HG03521 (cell line): ENCODE measurements around the gene FOXO3.
"Not testable (repeated sequence)": the region's sequence is repeated elsewhere in the genome, so short reads cannot be mapped to it uniquely, and the experiment has no call there.

Experiments
- ATAC-seq: cut with Tn5 transposase; IDR thresholded peaks from one replicate; pipeline ENCODE4 v1.9.1; 2021; ENCODE audit warnings: mild to moderate bottlenecking, moderate library complexity; ENCODE audit not compliant: unreplicated experiment

The FOXO3 gene

GRCh38 chr6:108655806-108656651 is 95.3 kb downstream of the FOXO3 start:
- ATAC-seq = no peak

- no peak for ATAC-seq
These were observed 96.1 kb downstream of the FOXO3 start for GRCh38 chr6:108656836-108657235.

GRCh38 chr6:108658174-108658573 is 97.5 kb downstream of the FOXO3 start:
- no peak for ATAC-seq

GRCh38 chr6:108658785-108659184 is 98.1 kb downstream of the FOXO3 start:
- not testable (repeated sequence) for ATAC-seq

DNA sequence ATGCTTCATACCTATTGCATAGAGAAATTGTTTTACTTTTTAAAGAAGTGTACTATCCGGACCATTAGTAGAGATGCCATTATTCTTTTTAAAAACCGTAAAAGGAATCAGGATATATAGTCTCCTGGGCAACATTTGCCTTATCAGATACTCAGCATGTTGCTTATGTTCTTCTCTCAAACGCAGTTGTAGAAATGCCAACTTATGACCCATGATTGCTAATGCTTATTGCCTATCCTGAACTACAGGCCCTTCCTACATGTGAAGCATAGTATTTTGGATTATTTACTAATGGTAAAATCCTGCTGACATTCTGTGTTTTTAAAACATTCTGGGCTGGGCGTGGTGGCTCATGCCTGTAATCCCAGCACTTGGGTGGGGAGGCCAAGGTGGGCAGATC is 99.5 kb downstream of the FOXO3 start:
- no peak for ATAC-seq

- ATAC-seq = no peak
These were observed 100.7 kb downstream of the FOXO3 start for GRCh38 chr6:108661430-108661829.

- no peak for ATAC-seq
These were observed 101.3 kb downstream of the FOXO3 start for GRCh38 chr6:108661982-108662381.

DNA sequence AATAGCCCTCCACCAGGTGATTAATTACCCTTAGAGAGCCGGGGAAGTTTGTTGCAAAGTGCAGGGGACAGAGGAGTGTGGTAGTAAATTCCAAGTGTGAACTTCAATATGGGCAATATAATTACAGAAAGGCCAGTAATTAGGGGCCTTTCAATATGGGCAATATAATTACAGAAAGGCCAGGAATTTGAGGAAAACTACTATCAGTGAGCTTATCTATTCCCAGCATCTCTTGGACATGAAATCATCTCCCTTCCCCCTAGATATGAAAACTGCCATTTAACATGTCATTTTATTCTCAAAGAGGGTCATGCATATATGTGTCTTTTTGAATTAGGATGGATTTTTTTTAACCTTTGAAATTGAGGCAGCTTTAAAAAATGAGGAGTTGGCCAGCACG is 102.0 kb downstream of the FOXO3 start:
- no peak for ATAC-seq

DNA sequence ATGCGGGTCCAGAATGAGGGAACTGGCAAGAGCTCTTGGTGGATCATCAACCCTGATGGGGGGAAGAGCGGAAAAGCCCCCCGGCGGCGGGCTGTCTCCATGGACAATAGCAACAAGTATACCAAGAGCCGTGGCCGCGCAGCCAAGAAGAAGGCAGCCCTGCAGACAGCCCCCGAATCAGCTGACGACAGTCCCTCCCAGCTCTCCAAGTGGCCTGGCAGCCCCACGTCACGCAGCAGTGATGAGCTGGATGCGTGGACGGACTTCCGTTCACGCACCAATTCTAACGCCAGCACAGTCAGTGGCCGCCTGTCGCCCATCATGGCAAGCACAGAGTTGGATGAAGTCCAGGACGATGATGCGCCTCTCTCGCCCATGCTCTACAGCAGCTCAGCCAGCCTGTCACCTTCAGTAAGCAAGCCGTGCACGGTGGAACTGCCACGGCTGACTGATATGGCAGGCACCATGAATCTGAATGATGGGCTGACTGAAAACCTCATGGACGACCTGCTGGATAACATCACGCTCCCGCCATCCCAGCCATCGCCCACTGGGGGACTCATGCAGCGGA is 102.9 kb downstream of the FOXO3 start:
- not testable (repeated sequence) for ATAC-seq

DNA sequence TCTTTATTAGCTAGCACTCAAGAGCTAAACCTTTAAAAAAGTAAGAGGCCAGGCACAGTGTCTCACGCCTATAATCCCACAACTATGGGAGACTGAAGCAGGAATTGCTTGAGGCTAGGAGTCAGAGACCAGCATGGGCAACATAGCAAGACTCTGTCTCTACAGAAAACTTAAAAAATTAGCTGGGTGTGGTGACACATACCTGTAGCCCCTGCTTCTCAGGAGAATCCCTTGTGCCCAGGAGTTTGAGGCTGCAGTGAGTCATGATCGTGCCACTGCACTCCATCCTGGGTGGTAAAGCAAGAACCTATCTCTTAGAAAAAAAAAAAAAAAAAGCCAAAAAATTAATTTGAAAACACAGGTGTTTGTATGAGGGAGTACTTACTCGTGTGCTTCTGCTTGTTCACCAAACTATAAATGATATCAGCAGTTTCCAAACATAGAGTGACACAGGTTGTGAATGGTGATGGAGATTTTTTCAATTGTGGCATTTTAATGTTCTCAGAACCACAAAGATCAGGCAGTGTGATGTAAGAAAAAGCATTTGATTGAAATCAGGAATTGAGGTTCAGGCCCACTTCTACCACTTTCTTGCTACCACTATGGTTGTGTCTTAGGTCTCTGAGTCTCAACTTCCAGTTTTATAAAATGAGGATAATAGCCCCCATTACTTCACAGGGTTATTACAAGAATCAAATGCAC is 104.9 kb downstream of the FOXO3 start:
- no peak for ATAC-seq

- no peak for ATAC-seq
These were observed 106.0 kb downstream of the FOXO3 start for GRCh38 chr6:108666656-108667260.

GRCh38 chr6:108667993-108668392 is 107.3 kb downstream of the FOXO3 start:
- ATAC-seq = no peak

DNA sequence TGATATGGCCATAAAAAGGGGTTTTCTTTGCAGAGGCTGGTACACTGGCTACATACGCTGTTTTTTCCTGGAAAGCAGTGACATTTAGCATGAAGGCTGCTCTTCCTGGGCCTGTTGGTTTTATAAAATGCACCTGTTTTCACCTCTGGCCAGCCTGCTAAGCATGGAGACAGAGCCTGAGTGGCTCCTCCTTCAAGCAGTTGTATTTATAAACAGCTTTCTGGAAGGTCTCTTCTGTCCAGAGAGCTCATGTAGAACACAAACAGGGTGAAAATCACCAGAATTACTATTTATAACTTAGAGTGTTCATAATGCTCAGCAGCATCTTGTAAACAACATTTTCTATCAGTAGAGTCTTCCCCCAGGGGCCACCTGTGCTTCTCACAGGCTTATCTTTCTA is 109.0 kb downstream of the FOXO3 start:
- ATAC-seq = no peak

DNA sequence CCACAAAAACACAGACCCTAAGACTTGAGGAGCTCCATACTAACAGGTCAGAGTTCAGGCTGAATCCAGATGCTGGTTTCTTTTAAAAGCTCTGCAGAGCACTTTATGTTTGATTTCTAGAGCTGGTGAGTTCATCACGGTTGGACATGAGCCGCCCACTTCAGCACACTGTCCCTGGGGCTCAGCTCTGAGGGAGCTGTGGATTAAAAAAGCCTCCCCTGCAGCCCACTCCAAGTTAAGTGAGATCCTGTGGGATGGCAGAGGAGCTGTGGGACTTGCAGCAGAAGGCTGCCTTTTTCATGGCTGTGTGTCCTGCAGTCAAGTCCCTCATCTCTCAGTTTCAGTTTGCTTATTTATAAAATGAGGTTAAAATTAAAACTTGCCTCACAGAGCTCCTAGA is 110.5 kb downstream of the FOXO3 start:
- no peak for ATAC-seq

- no peak for ATAC-seq
These were observed 111.1 kb downstream of the FOXO3 start for GRCh38 chr6:108671790-108672189.

DNA sequence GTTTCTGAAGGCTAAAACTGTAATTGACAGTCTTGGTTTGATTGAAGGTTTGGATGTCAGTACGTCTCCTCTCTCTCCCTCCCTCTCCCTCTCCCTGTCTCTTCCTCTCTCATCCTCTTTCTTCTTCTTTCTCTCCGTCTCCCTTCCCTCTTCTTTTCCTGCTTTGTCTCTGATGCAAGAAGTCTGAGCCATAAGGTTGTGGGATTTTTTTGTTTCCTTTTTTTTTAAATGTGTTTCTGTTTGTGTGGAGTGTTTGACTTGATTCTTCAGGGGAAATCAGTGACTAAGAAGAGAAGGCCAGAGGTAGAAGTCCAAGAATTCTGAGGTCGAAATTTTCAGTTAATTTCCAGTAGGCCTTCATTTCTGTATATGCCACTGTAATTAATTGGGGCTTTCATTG is 111.9 kb downstream of the FOXO3 start:
- ATAC-seq = no peak

GRCh38 chr6:108673153-108673552 is 112.4 kb downstream of the FOXO3 start:
- ATAC-seq = no peak

- no peak for ATAC-seq
These were observed 112.9 kb downstream of the FOXO3 start for GRCh38 chr6:108673602-108674001.

GRCh38 chr6:108675226-108676200 is 114.8 kb downstream of the FOXO3 start:
- no peak for ATAC-seq

DNA sequence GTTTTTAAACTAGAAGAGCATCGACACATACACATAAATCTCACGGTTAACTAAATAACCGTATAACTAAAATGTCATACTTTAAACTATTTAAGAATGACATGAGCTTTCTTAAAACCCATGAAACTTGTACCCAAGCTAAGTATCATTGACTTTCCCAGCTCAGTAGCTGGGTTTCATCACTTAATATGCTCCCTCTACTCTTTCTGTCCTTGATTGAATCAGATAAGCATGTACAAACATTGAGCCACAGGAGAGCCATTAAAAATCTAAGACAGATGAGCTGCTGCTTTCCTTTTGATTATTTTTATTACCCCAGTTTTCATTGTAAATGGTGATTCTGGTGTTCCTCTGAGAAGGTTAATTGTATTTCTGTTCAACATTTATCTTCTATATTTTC is 115.8 kb downstream of the FOXO3 start:
- ATAC-seq = no peak
